NCI-H128 (cell line): ENCODE results near the gene AATF.

Source experiments
- DNase-seq: peaks from one replicate; lab custom pipeline; 2025; ENCODE audit not compliant: unreplicated experiment; lab: John Stamatoyannopoulos, UW

The AATF gene

GRCh38 chr17:36940313-36941264 is 8.2 kb upstream of the AATF start:
- DNase-seq, result no peak

DNA sequence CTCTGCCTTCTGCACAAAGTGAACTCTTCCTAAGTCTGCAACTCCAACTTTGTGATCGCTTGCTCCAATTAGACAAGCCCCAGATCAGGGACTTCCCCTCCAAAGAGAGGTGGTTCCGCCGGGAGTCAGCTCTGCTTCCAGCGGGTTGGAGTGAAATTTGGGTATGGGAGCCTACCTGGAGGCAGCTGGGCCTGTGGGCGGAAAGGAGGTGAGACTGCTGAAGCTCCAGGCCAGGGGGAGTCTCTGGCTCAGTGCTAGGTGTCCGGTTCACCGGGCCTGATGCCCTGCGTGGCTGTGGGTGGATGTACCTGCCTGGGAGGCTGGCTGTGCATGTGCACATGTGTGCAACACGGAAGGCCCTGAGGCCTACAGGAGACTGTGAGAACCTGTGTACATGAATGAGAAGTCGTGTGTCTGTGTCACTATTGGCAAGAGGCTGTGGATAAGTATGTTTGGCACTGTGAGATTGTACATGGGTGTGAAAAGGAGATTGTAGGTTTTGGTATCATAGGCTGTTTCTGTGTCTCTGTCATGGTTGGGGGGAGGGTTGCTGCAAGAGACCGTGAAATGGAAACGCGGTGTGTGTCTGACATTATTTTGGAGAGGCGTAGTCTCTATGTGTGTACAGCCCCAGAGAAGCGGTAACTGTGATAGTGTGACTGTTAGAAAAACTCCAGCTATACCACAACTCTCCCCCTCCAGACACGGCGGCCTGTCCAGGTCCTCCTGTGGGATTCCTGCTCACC is 7.3 kb upstream of the AATF start:
- no peak for DNase-seq

DNA sequence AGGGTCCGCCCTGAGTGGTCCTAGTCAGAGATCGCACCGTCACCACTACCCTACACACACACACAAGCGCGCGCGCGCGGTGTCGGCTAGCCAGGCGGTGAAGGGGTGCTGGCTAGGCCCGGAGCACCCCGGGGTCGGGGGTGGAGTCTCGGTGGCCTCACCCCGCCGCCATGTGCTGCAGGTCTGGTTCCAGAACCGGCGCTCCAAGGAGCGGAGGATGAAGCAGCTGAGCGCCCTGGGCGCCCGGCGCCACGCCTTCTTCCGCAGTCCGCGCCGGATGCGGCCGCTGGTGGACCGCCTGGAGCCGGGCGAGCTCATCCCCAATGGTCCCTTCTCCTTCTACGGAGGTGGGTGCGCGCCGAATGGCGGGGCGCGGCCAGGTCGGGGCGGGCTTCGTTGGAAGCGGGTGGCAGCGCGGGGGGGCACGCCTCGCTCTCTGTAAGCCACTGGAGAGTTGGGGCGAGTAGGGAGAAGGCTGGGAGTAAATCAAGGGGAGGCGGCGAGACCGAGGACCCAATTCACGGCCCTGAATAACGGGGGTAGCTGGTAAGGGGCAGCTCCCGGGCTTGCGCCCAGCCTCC is 6.6 kb upstream of the AATF start:
- DNase-seq, result no peak

DNA sequence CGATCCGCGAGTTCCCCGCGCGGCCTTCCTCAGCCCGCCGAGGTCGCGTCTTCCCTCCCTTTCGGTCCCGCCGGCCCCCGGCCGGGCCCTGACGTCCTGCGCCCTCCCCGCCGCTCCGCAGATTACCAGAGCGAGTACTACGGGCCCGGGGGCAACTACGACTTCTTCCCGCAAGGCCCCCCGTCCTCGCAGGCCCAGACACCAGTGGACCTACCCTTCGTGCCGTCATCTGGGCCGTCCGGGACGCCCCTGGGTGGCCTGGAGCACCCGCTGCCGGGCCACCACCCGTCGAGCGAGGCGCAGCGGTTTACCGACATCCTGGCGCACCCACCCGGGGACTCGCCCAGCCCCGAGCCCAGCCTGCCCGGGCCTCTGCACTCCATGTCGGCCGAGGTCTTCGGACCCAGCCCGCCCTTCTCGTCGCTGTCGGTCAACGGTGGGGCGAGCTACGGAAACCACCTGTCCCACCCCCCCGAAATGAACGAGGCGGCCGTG is 6.1 kb upstream of the AATF start:
- no peak for DNase-seq

DNA sequence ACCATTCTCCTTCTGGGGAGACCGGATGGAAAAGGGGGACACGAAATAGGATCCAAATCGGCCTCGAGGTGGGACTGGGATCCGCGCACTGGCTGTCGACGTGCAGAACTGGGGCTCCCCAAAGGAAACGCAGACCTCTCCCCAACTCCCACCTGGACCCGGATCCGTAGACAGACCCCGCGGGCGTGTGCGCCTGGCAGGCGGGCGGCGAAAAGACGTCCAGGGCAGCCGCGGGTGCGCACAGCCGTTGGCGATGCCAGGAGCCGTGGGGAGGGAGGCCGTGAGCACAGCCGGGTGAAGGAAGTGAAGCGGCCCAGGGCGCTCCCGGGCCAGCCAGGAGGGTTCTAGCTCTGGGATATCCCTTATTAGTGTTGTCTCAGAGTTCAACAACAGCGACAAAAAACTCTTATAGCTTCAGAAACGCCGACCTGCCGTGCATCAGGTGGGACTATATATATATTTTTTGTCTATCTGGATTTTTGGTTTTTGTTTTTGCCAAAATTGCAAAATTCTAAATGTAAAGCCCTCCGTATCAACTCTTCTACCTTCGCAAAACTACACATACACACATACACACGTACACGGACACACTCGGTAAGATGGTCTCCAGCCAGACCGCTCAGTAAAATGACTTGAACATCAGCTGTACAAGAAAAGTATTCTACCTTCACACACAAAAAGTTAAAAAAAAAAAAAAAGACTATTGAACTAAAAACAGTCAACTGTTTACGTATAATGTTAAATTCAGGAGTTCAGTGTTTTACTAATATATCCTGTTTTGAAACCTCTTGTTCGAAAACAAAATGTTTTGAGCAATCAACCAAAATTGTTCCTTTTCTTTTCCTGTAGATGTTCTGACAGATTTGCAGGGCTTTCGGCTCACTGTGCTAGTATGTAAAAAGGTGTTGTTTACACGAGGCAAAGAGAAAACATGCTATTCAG is 5.2 kb upstream of the AATF start:
- no peak for DNase-seq

DNA sequence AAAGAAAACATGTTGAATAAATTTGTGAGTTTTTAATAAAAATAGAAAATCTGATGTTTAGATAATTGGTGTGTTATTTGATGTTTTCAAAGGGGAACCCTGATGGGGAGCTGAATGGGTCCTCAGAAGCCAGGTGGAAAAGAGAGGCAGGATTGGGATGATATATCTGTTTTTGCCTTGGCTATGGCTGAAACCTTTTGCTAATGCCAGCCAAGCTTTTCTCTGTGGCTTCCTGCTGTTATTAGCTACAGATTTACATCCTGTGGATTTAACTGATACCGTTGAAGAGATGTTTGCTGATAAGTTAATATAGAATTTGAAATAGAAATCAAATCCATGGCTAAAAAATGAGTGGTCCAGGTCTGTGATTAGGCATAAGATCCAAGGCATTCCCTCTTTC is 4.2 kb upstream of the AATF start:
- no peak for DNase-seq

- no peak for DNase-seq
Measured at GRCh38 chr17:36945140-36945539, 3.6 kb upstream of the AATF start.

- DNase-seq, result no peak
Measured at GRCh38 chr17:36945959-36946725, 2.6 kb upstream of the AATF start.

- no peak for DNase-seq
Measured at GRCh38 chr17:36946726-36947091, 2.0 kb upstream of the AATF start.

- DNase-seq, result no peak
Measured at GRCh38 chr17:36947922-36948716, 635 bp upstream of the AATF start.

- no peak for DNase-seq
Measured at GRCh38 chr17:36949461-36949927, 740 bp downstream of the AATF start.

- no peak for DNase-seq
Measured at GRCh38 chr17:36950027-36950426, 1.3 kb downstream of the AATF start.

- no peak for DNase-seq
Measured at GRCh38 chr17:36951084-36951789, 2.5 kb downstream of the AATF start.

DNA sequence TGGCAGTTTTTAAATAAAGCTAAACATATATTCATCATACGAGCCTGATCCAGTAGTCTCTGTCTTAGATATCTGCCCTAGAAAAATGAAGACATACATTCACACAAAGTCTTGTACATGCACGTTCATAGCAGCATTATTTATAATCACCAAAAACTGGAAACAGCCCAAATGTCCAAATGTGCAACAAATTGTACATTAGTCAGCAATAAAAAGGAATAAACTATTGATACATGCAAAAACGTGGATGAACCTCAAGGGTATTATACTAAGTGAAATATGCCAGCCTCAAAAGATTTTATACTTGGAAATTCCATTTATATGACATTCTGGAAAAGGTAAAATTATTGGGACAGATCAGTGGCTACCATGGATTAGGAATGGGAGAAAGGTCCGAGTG is 22.8 kb downstream of the AATF start:
- DNase-seq, result no peak

- DNase-seq, result no peak
Measured at GRCh38 chr17:36972186-36972700, 23.5 kb downstream of the AATF start.

- DNase-seq, result no peak
Measured at GRCh38 chr17:36972905-36973304, 24.2 kb downstream of the AATF start.

- DNase-seq, result no peak
Measured at GRCh38 chr17:36975922-36976515, 27.3 kb downstream of the AATF start.

DNA sequence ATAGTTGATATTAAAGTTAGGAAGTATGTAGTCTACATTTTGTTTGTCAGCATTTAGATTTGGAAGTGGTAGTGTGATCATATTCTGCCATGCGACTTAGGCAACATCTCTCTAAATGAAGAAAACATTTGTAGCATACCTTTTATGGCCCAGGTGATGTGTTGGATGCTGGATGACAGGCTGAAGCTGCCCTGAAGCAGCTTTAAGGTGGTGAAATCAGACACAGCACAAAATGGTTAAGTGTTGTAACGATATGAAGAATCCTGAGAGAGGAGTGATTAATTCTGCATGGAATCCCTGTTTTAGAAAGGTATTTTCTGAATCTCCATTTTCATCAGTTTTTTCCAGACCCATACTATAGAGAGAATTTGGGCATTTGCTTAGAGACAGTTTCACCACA is 28.3 kb downstream of the AATF start:
- no peak for DNase-seq
